Tibial nerve (tissue), 4 donors: ENCODE data around the gene TCF7L1. TPM values are rescaled to one million over a fixed set of nuclear protein-coding genes. Genes with fewer than 3 reads are reported as not detected.
A peak's percentile ranks its signal among the peaks of the same experiment; 100 is the strongest.

ENCODE experiments used
- DNase-seq, 2 donors: peaks; one replicate each; pipeline ENCODE4 v3.0.0-alpha.2; 2019; ENCODE audit warnings: low spot score in 2 of 2
- H3K27ac ChIP-seq, 4 donors: fragments of 200-600 bp; sonication (generic) in 3 of 4; one replicate each; pipeline ENCODE4 v1.5.1; 2017 to 2019; ENCODE audit warnings: mild to moderate bottlenecking in 1 of 4
- H3K27me3 ChIP-seq, 2 donors: fragments of 200-600 bp; sonication (generic) in 1 of 2; one replicate each; pipeline versions ENCODE4 v1.5.1 to v1.6.0; 2017 to 2019
- H3K36me3 ChIP-seq, 3 donors: fragments of 200-600 bp; sonication (generic); one replicate each; pipeline ENCODE4 v1.5.1; 2018 to 2019
- H3K4me1 ChIP-seq, 4 donors: fragments of 200-600 bp; sonication (generic) in 3 of 4; one replicate each; pipeline ENCODE4 v1.5.1; 2017 to 2019
- H3K4me3 ChIP-seq, 4 donors: fragments of 200-600 bp; sonication (generic) in 3 of 4; one replicate each; pipeline ENCODE4 v1.5.1; 2017 to 2019; ENCODE audit warnings: mild to moderate bottlenecking in 1 of 4, moderate library complexity in 1 of 4
- H3K9me3 ChIP-seq, 4 donors: fragments of 200-600 bp; sonication (generic) in 3 of 4; one replicate each; pipeline ENCODE4 v1.5.1; 2017 to 2019
- CTCF ChIP-seq, 5 experiments: fragments of 200-600 bp in 3 of 5; fragments of 450-650 bp in 2 of 5; sonication (generic) in 3 of 5; IDR thresholded peaks; one replicate each; pipeline ENCODE4 v1.5.1; 2016 to 2019; ENCODE audit warnings: antibody characterized with exemption in 5 of 5, mild to moderate bottlenecking in 3 of 5, moderate library complexity in 2 of 5
- EP300 ChIP-seq, 2 donors: sonication (generic); formaldehyde crosslinking; IDR thresholded peaks; one replicate each; pipeline ENCODE4 v1.6.1; 2017; ENCODE audit warnings: antibody characterized with exemption in 2 of 2, mild to moderate bottlenecking in 1 of 2
- POLR2A ChIP-seq, 2 donors: fragments of 450-650 bp; IDR thresholded peaks; one replicate each; pipeline ENCODE4 v1.6.1; 2017; ENCODE audit warnings: antibody characterized with exemption in 2 of 2, mild to moderate bottlenecking in 2 of 2, moderate library complexity in 2 of 2
- WGBS, 2 donors: methylation state at CpG; one replicate each; pipeline ENCODE4 v1.1.5; 2018; 5-methylcytosine and 5-hydroxymethylcytosine counted together
- total RNA-seq, 4 donors: library from RNA; depleted of rRNA; stranded (reverse); fragments of >200 nt; gene quantifications; one replicate each; pipeline ENCODE4 v1.1.0, GENCODE V29; 2016

Gene TCF7L1
- total RNA-seq, 4 donors from 2014 or later: 3.7 to 14.1 (median 7.1) TPM

- TF ChIP-seq POLR2A (IDR thresholded peaks at IDR 0.05) (no peak), CTCF (IDR thresholded peaks at IDR 0.05) (no peak), EP300 (IDR thresholded peaks at IDR 0.05) (no peak)
- Histone ChIP-seq H3K9me3 (no peaks in the 10 kb centered on the region), H3K27ac (peak overlapping the region in 3 of 4 donors; percentile 36 to 81 (median 73)), H3K27me3 (no peaks in the 10 kb centered on the region), H3K36me3 (no peaks in the 10 kb centered on the region), H3K4me1 (peaks cover 0 to 34% (median 15%) of the 10 kb centered on the region in 4 donors), H3K4me3 (no peak overlapping the region)
- no peak for DNase-seq
- WGBS, 2 donors: 52 to 64% methylated on average over 9 of the region's 9 CpGs
These were observed 81.9 kb downstream of the TCF7L1 start for GRCh38 chr2:85215081-85215447.

GRCh38 chr2:85215448-85216401, 82.5 kb downstream of the TCF7L1 start:
- TF ChIP-seq EP300 (IDR thresholded peaks at IDR 0.05): peak in 1 of 2 donors; percentile 15
- TF ChIP-seq CTCF (IDR thresholded peaks at IDR 0.05): no peak
- no peak for TF ChIP-seq POLR2A (IDR thresholded peaks at IDR 0.05)
- peaks cover 0 to 34% (median 15%) of the 10 kb centered on the region in 4 donors for H3K4me1 ChIP-seq
- 18 to 23% methylated on average over 18 of the region's 18 CpGs for WGBS, 2 donors

GRCh38 chr2:85216927-85217326, 83.7 kb downstream of the TCF7L1 start:
- WGBS, 2 donors: 40 to 51% methylated on average over 4 of the region's 4 CpGs
- H3K4me1 ChIP-seq: peaks cover 0 to 34% (median 15%) of the 10 kb centered on the region in 4 donors
- peak overlapping the region in 1 of 4 donors; percentile 81 for H3K27ac ChIP-seq
- no peaks in the 10 kb centered on the region for H3K36me3 ChIP-seq
- H3K9me3 ChIP-seq: no peaks in the 10 kb centered on the region
- no peak for DNase-seq
- H3K4me3 ChIP-seq: no peak overlapping the region
- H3K27me3 ChIP-seq: no peaks in the 10 kb centered on the region
- TF ChIP-seq CTCF (IDR thresholded peaks at IDR 0.05): no peak
- no peak for TF ChIP-seq EP300 (IDR thresholded peaks at IDR 0.05)
- TF ChIP-seq POLR2A (IDR thresholded peaks at IDR 0.05): no peak

More at GRCh38 chr2:85215448-85216401, 82.5 kb downstream of the TCF7L1 start:
- Histone ChIP-seq H3K27ac (peak overlapping the region; percentile 36 to 81 (median 54)), H3K9me3 (no peaks in the 10 kb centered on the region), H3K36me3 (no peaks in the 10 kb centered on the region), H3K27me3 (no peaks in the 10 kb centered on the region), H3K4me3 (no peak overlapping the region)
- peak in 1 of 2 donors; percentile 6 for DNase-seq

GRCh38 chr2:85221067-85221691, 88.0 kb downstream of the TCF7L1 start:
- Histone ChIP-seq H3K4me3 (no peak overlapping the region), H3K27ac (no peak overlapping the region), H3K4me1 (peaks cover 0 to 11% (median 6%) of the 10 kb centered on the region in 4 donors), H3K9me3 (no peaks in the 10 kb centered on the region), H3K27me3 (no peaks in the 10 kb centered on the region), H3K36me3 (no peaks in the 10 kb centered on the region)
- 73 to 76% methylated on average over 8 of the region's 8 CpGs for WGBS, 2 donors
- TF ChIP-seq EP300 (IDR thresholded peaks at IDR 0.05) (no peak), POLR2A (IDR thresholded peaks at IDR 0.05) (no peak), CTCF (IDR thresholded peaks at IDR 0.05) (no peak)
- DNase-seq: no peak

GRCh38 chr2:85222792-85223191, 89.6 kb downstream of the TCF7L1 start:
- Histone ChIP-seq H3K36me3 (no peaks in the 10 kb centered on the region), H3K9me3 (no peaks in the 10 kb centered on the region), H3K4me3 (no peak overlapping the region), H3K4me1 (no peaks in the 10 kb centered on the region), H3K27me3 (no peaks in the 10 kb centered on the region), H3K27ac (no peak overlapping the region)
- no peak for TF ChIP-seq CTCF (IDR thresholded peaks at IDR 0.05)
- TF ChIP-seq EP300 (IDR thresholded peaks at IDR 0.05): no peak
- TF ChIP-seq POLR2A (IDR thresholded peaks at IDR 0.05): no peak
- DNase-seq: no peak
- WGBS, 2 donors: 58 to 62% methylated on average over 3 of the region's 3 CpGs
